ENCODE measurements around the gene METAP1.

- TF ChIP-seq CTCF (conservative IDR thresholded peaks at IDR 0.05) (no peak), ZFX (IDR thresholded peaks at IDR 0.05) (no peak)
Observed at GRCh38 chr4:99062120-99062519, 66.6 kb downstream of the METAP1 start.

Data from C4-2B (cell line).